ENCODE measurements around the gene OPCML.

OPCML gene

GRCh38 chr11:133019545-133020371 is 512.5 kb downstream of the OPCML start:
- no peak for DNase-seq (ENCODE audit: low read depth)
- H3K4me3 ChIP-seq (ENCODE audit: control insufficient read depth, low read depth, low read length): no peak overlapping the region
- no peak for TF ChIP-seq CTCF (IDR thresholded peaks at IDR 0.05; ENCODE audit: control insufficient read depth, insufficient read depth, low read depth, low read length, missing control alignments)

GRCh38 chr11:133015457-133015856 is 516.8 kb downstream of the OPCML start:
- DNase-seq (ENCODE audit: low read depth): no peak
- H3K4me3 ChIP-seq (ENCODE audit: control insufficient read depth, low read depth, low read length): no peak overlapping the region
- no peak for TF ChIP-seq CTCF (IDR thresholded peaks at IDR 0.05; ENCODE audit: control insufficient read depth, insufficient read depth, low read depth, low read length, missing control alignments)

- DNase-seq (ENCODE audit: low read depth): no peak
- H3K4me3 ChIP-seq (ENCODE audit: control insufficient read depth, low read depth, low read length): no peak overlapping the region
- TF ChIP-seq CTCF (IDR thresholded peaks at IDR 0.05; ENCODE audit: control insufficient read depth, insufficient read depth, low read depth, low read length, missing control alignments): no peak
Observed at GRCh38 chr11:133014337-133014736, 518.0 kb downstream of the OPCML start.

GRCh38 chr11:133012803-133013202 is 519.5 kb downstream of the OPCML start:
- no peak overlapping the region for H3K4me3 ChIP-seq (ENCODE audit: control insufficient read depth, low read depth, low read length)
- no peak for TF ChIP-seq CTCF (IDR thresholded peaks at IDR 0.05; ENCODE audit: control insufficient read depth, insufficient read depth, low read depth, low read length, missing control alignments)
- no peak for DNase-seq (ENCODE audit: low read depth)

- TF ChIP-seq CTCF (IDR thresholded peaks at IDR 0.05; ENCODE audit: control insufficient read depth, insufficient read depth, low read depth, low read length, missing control alignments): no peak
- DNase-seq (ENCODE audit: low read depth): no peak
- no peak overlapping the region for H3K4me3 ChIP-seq (ENCODE audit: control insufficient read depth, low read depth, low read length)
Observed at GRCh38 chr11:133011604-133012003, 520.7 kb downstream of the OPCML start.

GRCh38 chr11:133007027-133007584 is 525.2 kb downstream of the OPCML start:
- H3K4me3 ChIP-seq (ENCODE audit: control insufficient read depth, low read depth, low read length): no peak overlapping the region
- DNase-seq (ENCODE audit: low read depth): no peak
- TF ChIP-seq CTCF (IDR thresholded peaks at IDR 0.05; ENCODE audit: control insufficient read depth, insufficient read depth, low read depth, low read length, missing control alignments): no peak

All from AG09309 (cell line).